Erythroblast (primary cell): ENCODE data around the gene CLINT1.

Experiments used
- GATA1 ChIP-seq: IDR thresholded peaks from 2 replicates; pipeline ENCODE4 v1.6.1; 2011; ENCODE audit warnings: low read depth, mild to moderate bottlenecking, control low read depth, low read length, moderate library complexity
- POLR2A ChIP-seq: IDR thresholded peaks from 2 replicates; pipeline ENCODE4 v1.6.1; 2011; ENCODE audit warnings: mild to moderate bottlenecking, low read length

DNA sequence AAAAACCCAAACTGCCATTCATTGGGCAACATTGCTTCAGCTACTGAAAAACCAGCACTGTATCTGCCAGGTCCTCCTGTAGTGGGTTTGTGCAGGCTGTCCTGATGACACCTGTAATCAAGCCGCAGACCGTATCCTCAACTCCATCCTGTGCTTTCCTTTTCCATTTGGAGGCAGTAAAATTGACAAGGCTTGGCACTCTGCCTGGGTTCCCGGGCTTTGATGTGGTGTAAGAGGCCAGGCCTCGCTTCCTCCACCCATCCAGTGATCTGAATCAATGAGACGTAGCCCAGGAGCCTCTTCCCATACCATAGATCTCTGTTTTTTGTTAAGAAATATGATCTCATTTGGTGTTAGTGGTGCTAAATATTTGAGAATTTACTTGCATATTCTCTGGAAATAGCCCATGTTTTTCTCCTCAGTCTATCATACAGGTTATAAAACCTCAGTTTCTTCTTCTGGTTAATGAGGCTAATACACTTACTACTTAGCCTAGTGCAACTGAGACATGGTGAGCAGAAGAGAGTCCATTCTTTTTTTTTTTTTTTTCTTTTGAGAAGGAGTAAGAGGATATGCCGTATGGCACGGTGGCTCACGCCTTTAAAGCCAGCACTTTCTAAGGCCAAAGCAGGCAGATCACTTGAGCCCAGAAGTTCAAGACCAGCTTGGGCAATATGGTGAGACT is 80.7 kb downstream of the CLINT1 start:
- no peak for TF ChIP-seq POLR2A
- TF ChIP-seq GATA1 = no peak
